ENCODE results near the gene DMRT1.

The DMRT1 gene

DNA sequence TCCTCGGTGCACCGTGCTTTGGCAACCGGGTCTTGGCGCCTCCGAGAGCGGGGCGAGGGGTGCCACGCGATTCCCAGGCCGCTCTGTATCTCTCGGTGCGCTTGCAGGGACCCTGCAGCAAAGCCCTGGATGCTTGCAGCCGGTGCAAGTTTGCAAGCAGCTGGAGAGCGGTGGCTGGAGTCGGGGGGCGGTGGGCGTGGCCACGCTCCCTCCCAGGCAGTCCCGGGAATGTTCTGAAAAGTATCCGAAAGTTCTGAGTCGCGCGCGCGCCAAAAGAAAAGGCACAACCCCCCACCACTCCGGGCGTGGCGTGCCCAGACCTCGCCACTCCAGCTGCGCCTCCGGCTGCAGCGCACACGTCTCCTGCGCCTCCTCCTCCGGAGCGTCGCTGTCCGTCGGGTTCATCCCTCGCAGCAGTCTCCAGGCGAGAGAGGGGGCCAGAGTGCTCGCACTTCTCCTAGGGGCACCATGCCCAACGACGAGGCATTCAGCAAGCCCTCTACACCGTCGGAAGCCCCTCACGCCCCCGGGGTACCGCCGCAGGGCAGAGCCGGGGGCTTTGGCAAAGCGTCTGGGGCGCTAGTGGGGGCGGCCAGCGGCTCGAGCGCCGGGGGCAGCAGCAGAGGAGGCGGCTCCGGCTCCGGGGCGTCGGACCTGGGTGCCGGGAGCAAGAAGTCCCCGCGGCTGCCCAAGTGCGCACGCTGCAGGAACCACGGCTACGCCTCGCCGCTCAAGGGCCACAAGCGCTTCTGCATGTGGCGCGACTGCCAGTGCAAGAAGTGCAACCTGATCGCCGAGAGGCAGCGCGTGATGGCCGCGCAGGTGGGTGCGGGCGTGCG, at the start of gene DMRT1:
Gene DMRT1 (plus strand): TSS at position 327 of the 839 bp plus-strand sequence. CDS start 142 bp downstream, at position 469.
- TF ChIP-seq, protein P1, sequence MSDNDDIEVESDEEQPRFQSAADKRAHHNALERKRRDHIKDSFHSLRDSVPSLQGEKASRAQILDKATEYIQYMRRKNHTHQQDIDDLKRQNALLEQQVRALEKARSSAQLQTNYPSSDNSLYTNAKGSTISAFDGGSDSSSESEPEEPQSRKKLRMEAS (IDR thresholded peaks at IDR 0.05) = peak; percentile 31; the same call in 1 of the 2 replicates
- TF ChIP-seq, protein P2, sequence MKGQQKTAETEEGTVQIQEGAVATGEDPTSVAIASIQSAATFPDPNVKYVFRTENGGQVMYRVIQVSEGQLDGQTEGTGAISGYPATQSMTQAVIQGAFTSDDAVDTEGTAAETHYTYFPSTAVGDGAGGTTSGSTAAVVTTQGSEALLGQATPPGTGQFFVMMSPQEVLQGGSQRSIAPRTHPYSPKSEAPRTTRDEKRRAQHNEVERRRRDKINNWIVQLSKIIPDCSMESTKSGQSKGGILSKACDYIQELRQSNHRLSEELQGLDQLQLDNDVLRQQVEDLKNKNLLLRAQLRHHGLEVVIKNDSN (IDR thresholded peaks at IDR 0.05) = no peak

DNA sequence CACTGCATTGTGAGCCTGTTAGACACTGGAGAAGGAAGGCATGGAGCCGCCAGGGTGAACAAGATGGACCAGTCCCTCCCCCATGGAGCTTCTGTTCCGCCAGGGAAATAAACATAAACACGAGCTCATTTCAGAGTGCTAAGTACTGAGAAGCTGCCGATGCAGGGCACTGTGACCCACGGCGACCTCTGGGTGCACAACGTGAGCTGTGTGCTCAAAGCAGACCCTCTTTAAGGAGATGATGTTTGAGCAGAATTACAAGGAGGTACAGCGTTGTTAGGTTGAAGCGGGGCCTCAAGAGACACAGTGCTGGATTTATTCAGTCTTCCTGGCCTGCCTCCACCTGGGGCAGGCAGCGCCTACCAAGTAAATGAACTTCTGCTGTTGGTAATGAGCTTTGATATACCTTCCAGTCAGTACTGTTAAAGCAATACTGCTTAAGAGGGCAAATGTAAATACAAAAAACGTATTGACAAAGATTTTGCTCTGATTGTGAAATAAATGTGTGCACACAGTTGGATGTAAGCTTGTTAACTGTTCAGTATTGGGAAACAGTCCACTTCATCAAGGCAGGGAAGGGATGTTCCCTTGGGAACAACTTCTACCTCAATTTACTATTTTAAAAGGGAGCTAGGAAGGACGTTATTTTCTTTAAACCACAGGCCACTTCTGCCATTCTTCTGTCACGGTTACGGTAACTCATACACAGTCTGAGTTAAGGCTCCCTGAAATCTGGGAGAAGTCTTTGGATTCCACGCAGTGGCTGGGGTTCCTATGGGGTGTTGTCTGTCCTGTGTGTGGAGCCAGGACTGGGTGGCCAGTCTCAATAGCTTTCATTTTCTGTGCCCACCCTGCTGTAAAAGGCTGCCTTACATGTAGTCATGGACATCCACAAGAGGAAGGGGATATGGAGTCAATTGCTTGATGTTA, 48.9 kb upstream of the DMRT1 start:
- TF ChIP-seq, protein P1 (IDR thresholded peaks at IDR 0.05) = no peak
- TF ChIP-seq NFIC (IDR thresholded peaks at IDR 0.05) = no peak
- no peak for TF ChIP-seq TAF1 (IDR thresholded peaks at IDR 0.05; ENCODE audit: low read depth)
- TF ChIP-seq YY1 (IDR thresholded peaks at IDR 0.05; ENCODE audit: low read depth) = no peak
- TF ChIP-seq EP300 (IDR thresholded peaks at IDR 0.05; ENCODE audit: borderline replicate concordance) = no peak
- TF ChIP-seq EGR1 (IDR thresholded peaks at IDR 0.05) = no peak
- TF ChIP-seq RAD21 (IDR thresholded peaks at IDR 0.05; ENCODE audit: low read depth) = no peak
- TF ChIP-seq TEAD4 (IDR thresholded peaks at IDR 0.05) = no peak
- TF ChIP-seq, protein P3, sequence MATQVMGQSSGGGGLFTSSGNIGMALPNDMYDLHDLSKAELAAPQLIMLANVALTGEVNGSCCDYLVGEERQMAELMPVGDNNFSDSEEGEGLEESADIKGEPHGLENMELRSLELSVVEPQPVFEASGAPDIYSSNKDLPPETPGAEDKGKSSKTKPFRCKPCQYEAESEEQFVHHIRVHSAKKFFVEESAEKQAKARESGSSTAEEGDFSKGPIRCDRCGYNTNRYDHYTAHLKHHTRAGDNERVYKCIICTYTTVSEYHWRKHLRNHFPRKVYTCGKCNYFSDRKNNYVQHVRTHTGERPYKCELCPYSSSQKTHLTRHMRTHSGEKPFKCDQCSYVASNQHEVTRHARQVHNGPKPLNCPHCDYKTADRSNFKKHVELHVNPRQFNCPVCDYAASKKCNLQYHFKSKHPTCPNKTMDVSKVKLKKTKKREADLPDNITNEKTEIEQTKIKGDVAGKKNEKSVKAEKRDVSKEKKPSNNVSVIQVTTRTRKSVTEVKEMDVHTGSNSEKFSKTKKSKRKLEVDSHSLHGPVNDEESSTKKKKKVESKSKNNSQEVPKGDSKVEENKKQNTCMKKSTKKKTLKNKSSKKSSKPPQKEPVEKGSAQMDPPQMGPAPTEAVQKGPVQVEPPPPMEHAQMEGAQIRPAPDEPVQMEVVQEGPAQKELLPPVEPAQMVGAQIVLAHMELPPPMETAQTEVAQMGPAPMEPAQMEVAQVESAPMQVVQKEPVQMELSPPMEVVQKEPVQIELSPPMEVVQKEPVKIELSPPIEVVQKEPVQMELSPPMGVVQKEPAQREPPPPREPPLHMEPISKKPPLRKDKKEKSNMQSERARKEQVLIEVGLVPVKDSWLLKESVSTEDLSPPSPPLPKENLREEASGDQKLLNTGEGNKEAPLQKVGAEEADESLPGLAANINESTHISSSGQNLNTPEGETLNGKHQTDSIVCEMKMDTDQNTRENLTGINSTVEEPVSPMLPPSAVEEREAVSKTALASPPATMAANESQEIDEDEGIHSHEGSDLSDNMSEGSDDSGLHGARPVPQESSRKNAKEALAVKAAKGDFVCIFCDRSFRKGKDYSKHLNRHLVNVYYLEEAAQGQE (IDR thresholded peaks at IDR 0.05; ENCODE audit: low read depth) = no peak
- TF ChIP-seq, protein P2 (IDR thresholded peaks at IDR 0.05) = no peak
- TF ChIP-seq ZBTB7A (IDR thresholded peaks at IDR 0.05; ENCODE audit: low read depth) = no peak
- no peak for TF ChIP-seq FOXM1 (IDR thresholded peaks at IDR 0.05; ENCODE audit: borderline replicate concordance, low read depth)
- no peak for TF ChIP-seq CEBPB (IDR thresholded peaks at IDR 0.05)
- no peak for TF ChIP-seq CREB1 (IDR thresholded peaks at IDR 0.05; ENCODE audit: low read depth)
- TF ChIP-seq TCF12 (IDR thresholded peaks at IDR 0.05; ENCODE audit: low read depth) = no peak

DNA sequence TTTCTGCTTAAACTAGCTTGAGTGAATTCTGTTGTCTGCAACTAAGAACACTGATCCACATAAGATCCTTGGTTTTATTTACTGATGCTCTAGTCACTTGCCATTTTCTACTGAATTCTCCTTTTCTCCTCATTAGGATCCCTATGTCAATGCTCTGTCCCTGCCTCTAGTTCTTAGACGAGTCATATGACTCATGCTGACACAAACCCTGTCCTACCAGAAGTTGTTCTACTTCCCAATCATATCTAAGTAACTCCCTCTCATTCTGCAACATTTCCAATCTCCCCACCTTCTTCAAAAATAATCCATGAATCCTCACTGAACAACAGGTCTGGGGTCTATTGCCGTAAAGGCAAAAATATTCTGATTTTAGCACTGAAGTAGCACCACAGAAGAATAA, 47.1 kb upstream of the DMRT1 start:
- no peak for TF ChIP-seq NFIC (IDR thresholded peaks at IDR 0.05)
- TF ChIP-seq, protein P1 (IDR thresholded peaks at IDR 0.05) = no peak
- TF ChIP-seq TEAD4 (IDR thresholded peaks at IDR 0.05) = no peak
- TF ChIP-seq TAF1 (IDR thresholded peaks at IDR 0.05; ENCODE audit: low read depth) = no peak
- no peak for TF ChIP-seq EGR1 (IDR thresholded peaks at IDR 0.05)
- TF ChIP-seq CREB1 (IDR thresholded peaks at IDR 0.05; ENCODE audit: low read depth) = no peak
- no peak for TF ChIP-seq YY1 (IDR thresholded peaks at IDR 0.05; ENCODE audit: low read depth)
- no peak for TF ChIP-seq RAD21 (IDR thresholded peaks at IDR 0.05; ENCODE audit: low read depth)
- TF ChIP-seq, protein P3 (IDR thresholded peaks at IDR 0.05; ENCODE audit: low read depth) = no peak
- no peak for TF ChIP-seq FOXM1 (IDR thresholded peaks at IDR 0.05; ENCODE audit: borderline replicate concordance, low read depth)
- no peak for TF ChIP-seq ZBTB7A (IDR thresholded peaks at IDR 0.05; ENCODE audit: low read depth)
- TF ChIP-seq, protein P2 (IDR thresholded peaks at IDR 0.05) = no peak
- no peak for TF ChIP-seq TCF12 (IDR thresholded peaks at IDR 0.05; ENCODE audit: low read depth)
- no peak for TF ChIP-seq EP300 (IDR thresholded peaks at IDR 0.05; ENCODE audit: borderline replicate concordance)

DNA sequence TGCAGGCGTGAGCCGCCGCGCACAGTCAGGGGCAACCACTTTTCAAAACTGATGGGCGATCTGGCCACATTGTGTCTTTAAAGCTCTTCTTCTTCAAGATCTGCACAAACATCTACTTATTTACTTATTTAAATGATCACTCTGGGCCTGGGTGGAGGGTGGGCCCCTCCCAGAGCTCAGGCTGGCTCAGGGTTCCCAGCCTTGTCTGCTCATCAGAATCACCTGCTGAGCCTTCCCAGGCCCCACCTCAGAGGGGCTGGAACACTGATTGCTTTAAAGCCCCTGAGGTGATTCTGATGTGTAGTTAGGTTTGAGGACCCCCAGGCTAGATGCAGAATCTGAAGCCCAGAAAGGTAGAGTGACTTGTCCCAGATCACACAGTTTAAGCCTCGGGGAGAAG, 45.6 kb upstream of the DMRT1 start:
- TF ChIP-seq RAD21 (IDR thresholded peaks at IDR 0.05; ENCODE audit: low read depth) = no peak
- TF ChIP-seq CREB1 (IDR thresholded peaks at IDR 0.05; ENCODE audit: low read depth) = no peak
- TF ChIP-seq, protein P3 (IDR thresholded peaks at IDR 0.05; ENCODE audit: low read depth) = no peak
- no peak for TF ChIP-seq ZBTB7A (IDR thresholded peaks at IDR 0.05; ENCODE audit: low read depth)
- TF ChIP-seq TAF1 (IDR thresholded peaks at IDR 0.05; ENCODE audit: low read depth) = no peak
- TF ChIP-seq EP300 (IDR thresholded peaks at IDR 0.05; ENCODE audit: borderline replicate concordance) = no peak
- TF ChIP-seq YY1 (IDR thresholded peaks at IDR 0.05; ENCODE audit: low read depth) = no peak
- no peak for TF ChIP-seq CEBPB (IDR thresholded peaks at IDR 0.05)
- TF ChIP-seq TCF12 (IDR thresholded peaks at IDR 0.05; ENCODE audit: low read depth) = no peak
- TF ChIP-seq TEAD4 (IDR thresholded peaks at IDR 0.05) = no peak
- TF ChIP-seq EGR1 (IDR thresholded peaks at IDR 0.05) = no peak
- no peak for TF ChIP-seq FOXM1 (IDR thresholded peaks at IDR 0.05; ENCODE audit: borderline replicate concordance, low read depth)
- TF ChIP-seq, protein P2 (IDR thresholded peaks at IDR 0.05) = no peak
- TF ChIP-seq, protein P1 (IDR thresholded peaks at IDR 0.05) = no peak
- TF ChIP-seq NFIC (IDR thresholded peaks at IDR 0.05) = no peak

Data from Ishikawa (cell line).